H1 (cell line): ENCODE data around the gene ZNF462. TPM values are rescaled to one million over a fixed set of nuclear protein-coding genes. Genes with fewer than 3 reads are reported as not detected.

Source experiments
- CTCF ChIA-PET: fragments of 300-600 bp; sonication (Branson Sonifier 250); formaldehyde crosslinking; loops from one replicate; lab custom pipeline; 2021; ENCODE audit not compliant: partially characterized antibody; lab: Charles Lee
- POLR2A ChIA-PET: fragments of 300-600 bp; sonication (Branson Sonifier 250); formaldehyde crosslinking; loops from one replicate; lab custom pipeline; 2021; ENCODE audit warnings: inconsistent platforms; ENCODE audit not compliant: partially characterized antibody; lab: Charles Lee
- DNase-seq, 2 experiments: peaks; one replicate each; pipeline versions ENCODE4 v3.0.0 to v3.0.0-alpha.2; 2010 to 2022; ENCODE audit warnings: low spot score in 2 of 2, low read depth in 1 of 2, mixed read lengths in 1 of 2
- FAIRE-seq: peaks from 2 replicates; lab custom pipeline; 2011; peaks lifted over from hg19 to GRCh38; lab: Jason Lieb, UNC
- H2AFZ ChIP-seq: 2 replicates; pipeline ENCODE4 v1.8.1; 2012; ENCODE audit warnings: low read length, inconsistent platforms
- H2AK5ac ChIP-seq: 2 replicates; pipeline ENCODE4 v1.6.1; 2013; ENCODE audit warnings: low read depth, low read length
- H2BK120ac ChIP-seq: replicated peaks from 2 replicates; pipeline ENCODE3; 2013; ENCODE audit warnings: low read depth, low read length, inconsistent platforms
- H2BK12ac ChIP-seq: 2 replicates; pipeline ENCODE4 v1.6.1; 2013; ENCODE audit warnings: low read depth, low read length
- H2BK15ac ChIP-seq: 2 replicates; pipeline ENCODE4 v1.6.1; 2013; ENCODE audit warnings: low read length
- H2BK20ac ChIP-seq: 2 replicates; pipeline ENCODE4 v1.6.1; 2013; ENCODE audit warnings: low read length
- H2BK5ac ChIP-seq: 2 replicates; pipeline ENCODE4 v1.6.1; 2013; ENCODE audit warnings: low read depth, low read length
- H3K14ac ChIP-seq: 2 replicates; pipeline ENCODE4 v1.6.1; 2013; ENCODE audit warnings: inconsistent platforms; ENCODE audit not compliant: insufficient read length
- H3K18ac ChIP-seq: 2 replicates; pipeline ENCODE4 v1.6.1; 2013; ENCODE audit warnings: low read length; ENCODE audit errors: extremely low read depth
- H3K23ac ChIP-seq: 2 replicates; pipeline ENCODE4 v1.6.1; 2013; ENCODE audit warnings: inconsistent platforms; ENCODE audit not compliant: insufficient read length
- H3K23me2 ChIP-seq: 2 replicates; pipeline ENCODE4 v1.6.1; 2013; ENCODE audit warnings: low read depth, low read length
- H3K27ac ChIP-seq: 2 replicates; pipeline ENCODE4 v1.6.1; 2011; ENCODE audit warnings: low read depth, low read length, inconsistent platforms
- H3K27me3 ChIP-seq, 4 experiments: replicated peaks in 1 of 4; 1 replicate in 1 of 4; 2 replicates in 3 of 4; pipeline versions ENCODE4 v1.6.1 to v1.8.1; 2011 to 2013; ENCODE audit warnings: low read length in 3 of 4, mild to moderate bottlenecking in 3 of 4, inconsistent platforms in 2 of 4, mixed read lengths in 2 of 4, moderate library complexity in 1 of 4; ENCODE audit not compliant: control insufficient read depth in 3 of 4, insufficient read depth in 3 of 4; ENCODE audit errors: extremely low read depth in 1 of 4
- H3K36me3 ChIP-seq, 4 experiments: 2 replicates each; pipeline versions ENCODE4 v1.6.1 to v1.8.1; 2011 to 2013; ENCODE audit warnings: mild to moderate bottlenecking in 4 of 4, low read length in 3 of 4, moderate library complexity in 2 of 4, control low read depth in 1 of 4, inconsistent platforms in 1 of 4; ENCODE audit not compliant: insufficient read depth in 4 of 4, control insufficient read depth in 2 of 4
- H3K4ac ChIP-seq: replicated peaks from 2 replicates; pipeline ENCODE3; 2013; ENCODE audit warnings: low read length, low read depth, mixed read lengths, inconsistent platforms; ENCODE audit not compliant: insufficient read length
- H3K4me1 ChIP-seq, 4 experiments: replicated peaks in 1 of 4; 1 replicate in 1 of 4; 2 replicates in 3 of 4; pipeline versions ENCODE4 v1.6.1 to v1.8.1; 2011 to 2013; ENCODE audit warnings: low read length in 3 of 4, inconsistent platforms in 2 of 4, mixed read lengths in 1 of 4; ENCODE audit not compliant: insufficient read depth in 4 of 4, control insufficient read depth in 3 of 4
- H3K4me2 ChIP-seq, 2 experiments: 2 replicates each; pipeline versions ENCODE4 v1.6.1 to v1.8.1; 2011 to 2013; ENCODE audit warnings: low read depth in 2 of 2, low read length in 2 of 2, control low read depth in 1 of 2, inconsistent platforms in 1 of 2, mild to moderate bottlenecking in 1 of 2; ENCODE audit not compliant: insufficient read depth in 1 of 2
- H3K4me3 ChIP-seq, 4 experiments: fragments of 200-600, 300-600 bp in 1 of 4; sonication (generic), shearing (Covaris generic), sonication (Bioruptor Twin) in 1 of 4; 2 replicates each; pipeline versions ENCODE4 v1.5.1 to v1.8.1; 2011 to 2016; ENCODE audit warnings: low read length in 4 of 4, low read depth in 3 of 4, control low read depth in 2 of 4, inconsistent platforms in 2 of 4, mild to moderate bottlenecking in 2 of 4, mixed read lengths in 1 of 4, moderate library complexity in 1 of 4; ENCODE audit not compliant: insufficient read depth in 2 of 4; ENCODE audit errors: extremely low read depth in 1 of 4
- H3K56ac ChIP-seq: replicated peaks from 2 replicates; pipeline ENCODE3; 2013; ENCODE audit warnings: low read depth, mild to moderate bottlenecking, mixed read lengths, low read length, inconsistent platforms; ENCODE audit not compliant: insufficient read length
- H3K79me1 ChIP-seq: 2 replicates; pipeline ENCODE4 v1.6.1; 2013; ENCODE audit warnings: low read depth, low read length, control low read depth
- H3K79me2 ChIP-seq, 2 experiments: 2 replicates each; pipeline versions ENCODE4 v1.6.1 to v1.8.1; 2012 to 2013; ENCODE audit warnings: low read length in 2 of 2, mild to moderate bottlenecking in 2 of 2, inconsistent platforms in 1 of 2; ENCODE audit not compliant: insufficient read depth in 2 of 2, control insufficient read depth in 1 of 2
- H3K9ac ChIP-seq, 4 experiments: replicated peaks in 1 of 4; 1 replicate in 1 of 4; 2 replicates in 3 of 4; pipeline versions ENCODE4 v1.6.1 to v1.8.1; 2011 to 2013; ENCODE audit warnings: low read depth in 3 of 4, low read length in 3 of 4, control low read depth in 2 of 4, mild to moderate bottlenecking in 2 of 4, moderate library complexity in 2 of 4, inconsistent platforms in 1 of 4; ENCODE audit errors: extremely low read depth in 1 of 4
- H3K9me3 ChIP-seq, 2 experiments: 2 replicates each; pipeline versions ENCODE4 v1.6.1 to v1.8.1; 2012 to 2013; ENCODE audit warnings: mild to moderate bottlenecking in 2 of 2, moderate library complexity in 2 of 2, control low read depth in 1 of 2, inconsistent platforms in 1 of 2, low read depth in 1 of 2, low read length in 1 of 2, mixed read lengths in 1 of 2; ENCODE audit not compliant: insufficient read depth in 2 of 2
- H4K20me1 ChIP-seq, 2 experiments: replicated peaks in 1 of 2; 2 replicates each; pipeline versions ENCODE3 to v1.8.1; 2011 to 2013; ENCODE audit warnings: inconsistent platforms in 2 of 2, low read length in 2 of 2, mild to moderate bottlenecking in 1 of 2; ENCODE audit not compliant: insufficient read depth in 2 of 2, control insufficient read depth in 1 of 2
- H4K5ac ChIP-seq: 2 replicates; pipeline ENCODE4 v1.6.1; 2013; ENCODE audit warnings: low read length, low read depth, mixed read lengths, inconsistent platforms; ENCODE audit not compliant: insufficient read length
- H4K8ac ChIP-seq: 2 replicates; pipeline ENCODE4 v1.8.0; 2013; ENCODE audit warnings: mild to moderate bottlenecking, moderate library complexity, low read length, inconsistent platforms; ENCODE audit not compliant: insufficient read depth; ENCODE audit errors: extremely low read depth
- H4K91ac ChIP-seq: replicated peaks from 2 replicates; pipeline ENCODE3; 2013; ENCODE audit warnings: low read length, mixed read lengths, inconsistent platforms; ENCODE audit not compliant: insufficient read length
- CTBP2 ChIP-seq: IDR thresholded peaks from 2 replicates; pipeline ENCODE4 v1.7.0; 2011; ENCODE audit warnings: borderline replicate concordance, mild to moderate bottlenecking, moderate library complexity, mixed read lengths, low read length; ENCODE audit not compliant: insufficient read depth, insufficient read length
- EZH2 ChIP-seq: fragments of 200-600 bp; sonication (generic); IDR thresholded peaks from 2 replicates; pipeline ENCODE4 v1.7.1; 2012; ENCODE audit warnings: low read depth, mild to moderate bottlenecking, moderate library complexity, low read length, inconsistent platforms; ENCODE audit not compliant: severe bottlenecking
- FOSL1 ChIP-seq: IDR thresholded peaks from 2 replicates; pipeline ENCODE4 v1.6.1; 2011; ENCODE audit warnings: mild to moderate bottlenecking, low read depth, low read length, moderate library complexity; ENCODE audit not compliant: insufficient read depth
- POU5F1 ChIP-seq: IDR thresholded peaks from 2 replicates; pipeline ENCODE4 v1.6.1; 2011; ENCODE audit warnings: low read depth, mild to moderate bottlenecking, low read length, moderate library complexity
- RAD21 ChIP-seq, 2 experiments: IDR thresholded peaks in 1 of 2; conservative IDR thresholded peaks in 1 of 2; 2 replicates each; pipeline ENCODE4 v1.6.1; 2011; ENCODE audit warnings: low read depth in 2 of 2, low read length in 2 of 2, improper control_type of control experiment in 1 of 2, inconsistent platforms in 1 of 2, mild to moderate bottlenecking in 1 of 2, moderate library complexity in 1 of 2
- SAP30 ChIP-seq: fragments of 300-600 bp; sonication (generic); IDR thresholded peaks from 2 replicates; pipeline ENCODE4 v1.7.1; 2012; ENCODE audit warnings: low read length, moderate library complexity, mild to moderate bottlenecking, inconsistent platforms; ENCODE audit not compliant: insufficient read depth, insufficient replicate concordance
- TEAD4 ChIP-seq: IDR thresholded peaks from 2 replicates; pipeline ENCODE4 v1.6.1; 2012; ENCODE audit warnings: low read depth, low read length, inconsistent platforms, mixed read lengths
- YY1 ChIP-seq: IDR thresholded peaks from 2 replicates; pipeline ENCODE4 v1.6.1; 2011; ENCODE audit warnings: low read depth, mild to moderate bottlenecking, low read length
- ZNF274 ChIP-seq: IDR thresholded peaks from 2 replicates; pipeline ENCODE4 v1.7.0; 2012; ENCODE audit warnings: low read length, borderline replicate concordance; ENCODE audit errors: extremely low read depth
- WGBS, 2 experiments: shearing (Covaris generic) in 1 of 2; methylation state at CpG; one replicate each; pipeline versions ENCODE4 v1.1.6 to v1.1.7; 2013 to 2015; ENCODE audit warnings: low lambda C conversion rate in 2 of 2, mixed read lengths in 2 of 2, inconsistent platforms in 1 of 2, low coverage in 1 of 2, missing lambda C conversion rate in 1 of 2; ENCODE audit not compliant: insufficient replicate concordance in 2 of 2, insufficient coverage in 1 of 2, insufficient read length in 1 of 2; ENCODE audit errors: extremely low coverage in 1 of 2, missing lambda C conversion rate in 1 of 2; 5-methylcytosine and 5-hydroxymethylcytosine counted together
- polyA plus RNA-seq, 7 experiments: library from polyadenylated mRNA; depleted of rRNA in 3 of 7; stranded (reverse) in 5 of 7; unstranded in 2 of 7; fragments of >200 nt in 5 of 7; fragments of 200-250 nt in 2 of 7; gene quantifications; 1 replicate in 5 of 7; 2 replicates in 1 of 7; 4 replicates in 1 of 7; pipeline versions ENCODE4 v1.2.1 to v1.2.3, GENCODE V29; 2011 to 2013; ENCODE audit warnings: missing spikeins in 2 of 7, mixed read lengths in 2 of 7
- total RNA-seq: library from RNA; stranded (reverse); fragmentation: NEBNext Ultra II Directional; extraction: Animal tissue kit (Norgen Biotek cat#: 25700); gene quantifications from 2 replicates; pipeline ENCODE4 v1.2.1, GENCODE V29; 2021
- TF ChIP-seq, protein P1 (sequence below): IDR thresholded peaks from 2 replicates; pipeline ENCODE4 v1.6.1; 2012; ENCODE audit warnings: inconsistent platforms

The ZNF462 gene
- total and polyA plus RNA-seq, 2 of the 8 experiments (the other 6 are each of a cell fraction or from before 2014, with no cell fraction given), result 30.0 to 163 TPM

DNA sequence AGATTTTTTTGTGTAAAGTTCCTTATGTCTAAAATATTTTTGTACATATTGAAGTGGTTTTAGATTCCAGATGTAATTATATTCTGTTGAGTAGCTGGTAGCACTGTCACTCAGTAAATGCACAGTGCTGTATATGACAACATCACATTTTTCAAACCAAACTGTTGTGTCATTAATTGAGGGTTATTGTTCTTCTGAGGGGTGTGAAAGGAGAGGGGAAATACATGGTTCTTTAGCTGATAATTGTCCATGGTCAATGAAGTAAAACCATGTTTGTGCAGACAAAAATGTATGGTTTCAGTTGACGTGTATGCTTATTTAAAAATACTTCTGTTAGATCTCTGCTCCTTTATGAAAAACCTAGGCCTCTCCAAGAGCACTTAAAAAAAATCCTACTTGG lies 3.3 kb downstream of the ZNF462 start:
- no peaks in the 10 kb centered on the region for H3K27me3 ChIP-seq
- no peaks in the 10 kb centered on the region for H3K9me3 ChIP-seq
- 83% methylated on average over 1 of the region's 1 CpG; no CpG with 5 or more reads in 1 of the 2 experiments for WGBS, 2 experiments
- no peak overlapping the region for H2BK12ac ChIP-seq
- peaks cover 5 to 6% of the 10 kb centered on the region in 2 experiments for H4K20me1 ChIP-seq
- H3K9ac ChIP-seq, result no peak overlapping the region
- no peaks in the 10 kb centered on the region; the same call in 1 of the 2 replicates for H3K79me1 ChIP-seq
- H4K91ac ChIP-seq, result no peak overlapping the region
- H3K14ac ChIP-seq, result no peak overlapping the region
- no peak overlapping the region for H2BK20ac ChIP-seq
- H3K36me3 ChIP-seq, result peaks cover 0 to 23% (median 3%) of the 10 kb centered on the region in 4 experiments; a peak in 2 of 8 replicates
- no peak for DNase-seq
- H3K4me3 ChIP-seq, result peak overlapping the region in 2 of 4 experiments; percentile 9 to 98; a peak in 3 of 8 replicates
- H3K79me2 ChIP-seq, result peaks cover 55 to 100% of the 10 kb centered on the region in 2 experiments
- no peak for FAIRE-seq
- no peak overlapping the region for H3K4ac ChIP-seq
- H4K5ac ChIP-seq, result no peak overlapping the region
- H2BK5ac ChIP-seq, result no peak overlapping the region
- H3K18ac ChIP-seq, result no peak overlapping the region
- H2BK120ac ChIP-seq, result no peak overlapping the region
- no peak overlapping the region for H3K23ac ChIP-seq
- no peak overlapping the region for H2AFZ ChIP-seq
- no peak overlapping the region for H2AK5ac ChIP-seq
- ChIA-PET CTCF (no interaction called here), POLR2A (no interaction called here)
- H3K4me1 ChIP-seq, result peaks cover 2 to 29% (median 13%) of the 10 kb centered on the region in 4 experiments; a peak in 6 of 7 replicates
- no peak overlapping the region for H3K27ac ChIP-seq
- H2BK15ac ChIP-seq, result no peak overlapping the region
- H4K8ac ChIP-seq, result no peak overlapping the region
- no peak overlapping the region for H3K56ac ChIP-seq
- H3K4me2 ChIP-seq, result peak overlapping the region; percentile 47 to 94
- H3K23me2 ChIP-seq, result peaks cover 10% of the 10 kb centered on the region
- TF ChIP-seq TEAD4, result no peak
- no peak for TF ChIP-seq YY1
- TF ChIP-seq, protein P1, sequence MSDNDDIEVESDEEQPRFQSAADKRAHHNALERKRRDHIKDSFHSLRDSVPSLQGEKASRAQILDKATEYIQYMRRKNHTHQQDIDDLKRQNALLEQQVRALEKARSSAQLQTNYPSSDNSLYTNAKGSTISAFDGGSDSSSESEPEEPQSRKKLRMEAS, result no peak
- no peak for TF ChIP-seq POU5F1
- TF ChIP-seq ZNF274, result no peak
- TF ChIP-seq EZH2, result no peak
- TF ChIP-seq CTBP2, result no peak
- no peak for TF ChIP-seq FOSL1
- no peak for TF ChIP-seq SAP30
- TF ChIP-seq RAD21 (IDR thresholded peaks at IDR 0.05 in 1 of 2, conservative IDR thresholded peaks at IDR 0.05 in 1 of 2; ENCODE audit: low read depth in 2 of 2, low read length in 2 of 2), result no peak
